HG02943 (cell line): ENCODE data around the gene LPCAT3.
A peak's percentile ranks its signal among the peaks of the same experiment; 100 is the strongest.

Source experiments
- ATAC-seq: cut with Tn5 transposase; IDR thresholded peaks from one replicate; pipeline ENCODE4 v1.9.1; 2021; ENCODE audit warnings: mild to moderate bottlenecking, low read depth, moderate library complexity; ENCODE audit not compliant: unreplicated experiment

LPCAT3 gene

GRCh38 chr12:6941782-6942181 lies 76.5 kb downstream of the LPCAT3 start:
- ATAC-seq: no peak

- ATAC-seq: no peak
Measured at GRCh38 chr12:6941267-6941666, 77.0 kb downstream of the LPCAT3 start.

- no peak for ATAC-seq
Measured at GRCh38 chr12:6939191-6939540, 79.1 kb downstream of the LPCAT3 start.

- no peak for ATAC-seq
Measured at GRCh38 chr12:6938353-6939190, 79.7 kb downstream of the LPCAT3 start.

GRCh38 chr12:6937481-6938352 lies 80.6 kb downstream of the LPCAT3 start:
- peak; percentile 80 for ATAC-seq

- ATAC-seq: peak; percentile 4
Measured at GRCh38 chr12:6936636-6937480, 81.4 kb downstream of the LPCAT3 start.

- no peak for ATAC-seq
Measured at GRCh38 chr12:6936194-6936635, 82.1 kb downstream of the LPCAT3 start.

- ATAC-seq: no peak
Measured at GRCh38 chr12:6935371-6936193, 82.7 kb downstream of the LPCAT3 start.

GRCh38 chr12:6934110-6934509 lies 84.2 kb downstream of the LPCAT3 start:
- no peak for ATAC-seq

- ATAC-seq: no peak
Measured at GRCh38 chr12:6932766-6933165, 85.5 kb downstream of the LPCAT3 start.

- no peak for ATAC-seq
Measured at GRCh38 chr12:6929466-6930452, 88.5 kb downstream of the LPCAT3 start.

- ATAC-seq: no peak
Measured at GRCh38 chr12:6928703-6929407, 89.4 kb downstream of the LPCAT3 start.

GRCh38 chr12:6928022-6928702 lies 90.1 kb downstream of the LPCAT3 start:
- no peak for ATAC-seq

GRCh38 chr12:6927379-6928021 lies 90.8 kb downstream of the LPCAT3 start, which contains the start of gene ATN1:
TSS of gene ATN1 (plus strand) at chr12:6927959. CDS start at chr12:6934002, 6,043 bp downstream.
- ATAC-seq: no peak
